Endothelial cell (in vitro differentiated cells): ENCODE data around the gene MSLN. TPM values are rescaled to one million over a fixed set of nuclear protein-coding genes. Genes with fewer than 3 reads are reported as not detected.

ENCODE experiments used
- DNase-seq: peaks from one replicate; pipeline ENCODE4 v3.0.0; 2021; ENCODE audit warnings: low spot score
- H3K27ac Mint-ChIP-seq: one replicate; pipeline ENCODE4 v1.8.0; 2021; ENCODE audit warnings: mixed read lengths, inconsistent platforms; ENCODE audit not compliant: unreplicated experiment
- H3K27me3 Mint-ChIP-seq: one replicate; pipeline ENCODE4 v1.8.0; 2021; ENCODE audit warnings: mild to moderate bottlenecking, moderate library complexity, mixed read lengths, inconsistent platforms; ENCODE audit not compliant: unreplicated experiment
- H3K36me3 Mint-ChIP-seq: one replicate; pipeline ENCODE4 v1.8.0; 2021; ENCODE audit warnings: mild to moderate bottlenecking, low read depth, mixed read lengths, inconsistent platforms; ENCODE audit not compliant: unreplicated experiment
- H3K4me1 Mint-ChIP-seq: one replicate; pipeline ENCODE4 v1.8.0; 2021; ENCODE audit warnings: mild to moderate bottlenecking, mixed read lengths, inconsistent platforms; ENCODE audit not compliant: unreplicated experiment
- H3K4me3 Mint-ChIP-seq: one replicate; pipeline ENCODE4 v1.8.0; 2021; ENCODE audit warnings: mild to moderate bottlenecking, mixed read lengths, inconsistent platforms; ENCODE audit not compliant: unreplicated experiment
- H3K9me3 Mint-ChIP-seq: one replicate; pipeline ENCODE4 v1.8.0; 2021; ENCODE audit warnings: mixed read lengths, inconsistent platforms; ENCODE audit not compliant: unreplicated experiment
- CTCF ChIP-seq: fragments of 200-600 bp; sonication (generic); IDR thresholded peaks from one replicate; pipeline ENCODE4 v1.5.0; 2021; ENCODE audit warnings: antibody characterized with exemption; ENCODE audit not compliant: unreplicated experiment
- total RNA-seq: library from RNA; stranded (reverse); fragmentation: NEBNext Ultra II Directional; extraction: Animal tissue kit (Norgen Biotek cat#: 25700); gene quantifications from one replicate; pipeline ENCODE4 v1.2.1, GENCODE V29; 2021; ENCODE audit not compliant: unreplicated experiment

The MSLN gene
- total RNA-seq, 1 donor from 2014 or later = 0.44 TPM

GRCh38 chr16:789191-789850 lies 28.8 kb downstream of the MSLN start:
- H3K9me3 Mint-ChIP-seq = no peaks in the 10 kb centered on the region
- no peak overlapping the region for H3K4me3 Mint-ChIP-seq
- peaks cover 3% of the 10 kb centered on the region for H3K27me3 Mint-ChIP-seq
- TF ChIP-seq CTCF = no peak
- H3K27ac Mint-ChIP-seq = no peak overlapping the region
- no peak for DNase-seq
- H3K4me1 Mint-ChIP-seq = no peaks in the 10 kb centered on the region
- peaks cover 7% of the 10 kb centered on the region for H3K36me3 Mint-ChIP-seq

GRCh38 chr16:790086-790485 lies 29.6 kb downstream of the MSLN start:
- TF ChIP-seq CTCF = no peak
- no peak for DNase-seq
- H3K36me3 Mint-ChIP-seq = peaks cover 7% of the 10 kb centered on the region
- H3K27ac Mint-ChIP-seq = no peak overlapping the region
- H3K27me3 Mint-ChIP-seq = no peaks in the 10 kb centered on the region
- no peaks in the 10 kb centered on the region for H3K9me3 Mint-ChIP-seq
- H3K4me3 Mint-ChIP-seq = peak overlapping the region; percentile 56
- H3K4me1 Mint-ChIP-seq = no peaks in the 10 kb centered on the region

GRCh38 chr16:791131-791530 lies 30.6 kb downstream of the MSLN start:
- H3K4me1 Mint-ChIP-seq = no peaks in the 10 kb centered on the region
- H3K9me3 Mint-ChIP-seq = no peaks in the 10 kb centered on the region
- H3K27me3 Mint-ChIP-seq = peaks cover 2% of the 10 kb centered on the region
- H3K36me3 Mint-ChIP-seq = peaks cover 7% of the 10 kb centered on the region
- DNase-seq = no peak
- H3K27ac Mint-ChIP-seq = no peak overlapping the region
- H3K4me3 Mint-ChIP-seq = peak overlapping the region; percentile 44
- no peak for TF ChIP-seq CTCF

GRCh38 chr16:792221-792995 lies 31.9 kb downstream of the MSLN start:
- no peaks in the 10 kb centered on the region for H3K9me3 Mint-ChIP-seq
- peaks cover 3% of the 10 kb centered on the region for H3K27me3 Mint-ChIP-seq
- no peak for TF ChIP-seq CTCF
- H3K4me3 Mint-ChIP-seq = no peak overlapping the region
- no peak overlapping the region for H3K27ac Mint-ChIP-seq
- peaks cover 7% of the 10 kb centered on the region for H3K36me3 Mint-ChIP-seq
- no peak for DNase-seq
- no peaks in the 10 kb centered on the region for H3K4me1 Mint-ChIP-seq

- Mint-ChIP-seq H3K36me3 (peaks cover 7% of the 10 kb centered on the region), H3K27me3 (peaks cover 6% of the 10 kb centered on the region), H3K4me1 (no peaks in the 10 kb centered on the region), H3K27ac (no peak overlapping the region), H3K4me3 (no peak overlapping the region), H3K9me3 (no peaks in the 10 kb centered on the region)
- TF ChIP-seq CTCF = no peak
- no peak for DNase-seq
Observed at GRCh38 chr16:793414-793813, 32.9 kb downstream of the MSLN start.
